Measurements from ENCODE around the gene C10orf143. TPM values are rescaled to one million over a fixed set of nuclear protein-coding genes. Genes with fewer than 3 reads are reported as not detected.

C10orf143 gene
- total and polyA plus RNA-seq, 2 experiments from 2014 or later = 0.21 to 3.7 TPM

DNA sequence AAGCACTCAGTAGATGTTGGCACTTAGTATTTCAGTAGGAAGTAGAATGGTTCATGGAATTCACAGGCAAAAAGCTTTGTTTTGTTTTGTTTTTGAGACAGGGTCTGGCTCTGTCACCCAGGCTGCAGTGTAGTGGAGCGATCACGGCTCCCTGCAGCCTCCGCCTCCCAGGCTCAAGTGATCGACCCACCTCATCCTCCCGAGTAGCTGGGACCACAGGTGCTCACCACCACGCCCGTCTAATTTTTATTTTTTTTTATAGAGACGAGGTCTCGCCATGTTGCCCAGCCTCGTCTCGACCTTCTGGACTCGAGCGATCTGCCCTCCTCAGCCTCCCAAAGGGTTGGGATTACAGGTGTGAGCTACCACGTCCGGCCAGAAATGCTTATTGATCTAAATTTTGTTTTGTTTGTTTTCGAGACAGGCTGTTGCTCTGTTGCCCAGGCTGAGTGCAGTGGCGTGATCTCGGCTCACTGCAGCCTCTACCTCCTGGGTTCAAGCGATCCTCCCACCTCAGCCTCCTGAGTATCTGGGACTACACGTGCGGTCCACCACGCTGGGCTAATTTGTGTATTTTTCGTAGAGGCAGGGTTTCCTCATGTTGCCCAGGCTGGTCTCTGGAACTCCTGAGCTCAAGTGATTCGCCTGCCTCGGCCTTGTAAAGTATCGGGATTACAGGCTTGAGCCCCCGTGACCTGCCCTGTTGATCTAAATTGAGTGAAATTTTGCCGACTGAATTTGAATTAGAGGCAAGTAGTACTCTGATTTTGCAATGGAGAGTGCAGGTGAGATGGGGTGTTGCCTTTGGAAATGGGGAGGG, 27.2 kb upstream of the C10orf143 start (continued):
- TF ChIP-seq ETS1 (IDR thresholded peaks at IDR 0.05) (no peak), EZH2phosphoT487 (IDR thresholded peaks at IDR 0.05; ENCODE audit: unreplicated experiment) (no peak)
- TF ChIP-seq, protein P1, sequence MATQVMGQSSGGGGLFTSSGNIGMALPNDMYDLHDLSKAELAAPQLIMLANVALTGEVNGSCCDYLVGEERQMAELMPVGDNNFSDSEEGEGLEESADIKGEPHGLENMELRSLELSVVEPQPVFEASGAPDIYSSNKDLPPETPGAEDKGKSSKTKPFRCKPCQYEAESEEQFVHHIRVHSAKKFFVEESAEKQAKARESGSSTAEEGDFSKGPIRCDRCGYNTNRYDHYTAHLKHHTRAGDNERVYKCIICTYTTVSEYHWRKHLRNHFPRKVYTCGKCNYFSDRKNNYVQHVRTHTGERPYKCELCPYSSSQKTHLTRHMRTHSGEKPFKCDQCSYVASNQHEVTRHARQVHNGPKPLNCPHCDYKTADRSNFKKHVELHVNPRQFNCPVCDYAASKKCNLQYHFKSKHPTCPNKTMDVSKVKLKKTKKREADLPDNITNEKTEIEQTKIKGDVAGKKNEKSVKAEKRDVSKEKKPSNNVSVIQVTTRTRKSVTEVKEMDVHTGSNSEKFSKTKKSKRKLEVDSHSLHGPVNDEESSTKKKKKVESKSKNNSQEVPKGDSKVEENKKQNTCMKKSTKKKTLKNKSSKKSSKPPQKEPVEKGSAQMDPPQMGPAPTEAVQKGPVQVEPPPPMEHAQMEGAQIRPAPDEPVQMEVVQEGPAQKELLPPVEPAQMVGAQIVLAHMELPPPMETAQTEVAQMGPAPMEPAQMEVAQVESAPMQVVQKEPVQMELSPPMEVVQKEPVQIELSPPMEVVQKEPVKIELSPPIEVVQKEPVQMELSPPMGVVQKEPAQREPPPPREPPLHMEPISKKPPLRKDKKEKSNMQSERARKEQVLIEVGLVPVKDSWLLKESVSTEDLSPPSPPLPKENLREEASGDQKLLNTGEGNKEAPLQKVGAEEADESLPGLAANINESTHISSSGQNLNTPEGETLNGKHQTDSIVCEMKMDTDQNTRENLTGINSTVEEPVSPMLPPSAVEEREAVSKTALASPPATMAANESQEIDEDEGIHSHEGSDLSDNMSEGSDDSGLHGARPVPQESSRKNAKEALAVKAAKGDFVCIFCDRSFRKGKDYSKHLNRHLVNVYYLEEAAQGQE (IDR thresholded peaks at IDR 0.05; ENCODE audit: unreplicated experiment) = no peak

DNA sequence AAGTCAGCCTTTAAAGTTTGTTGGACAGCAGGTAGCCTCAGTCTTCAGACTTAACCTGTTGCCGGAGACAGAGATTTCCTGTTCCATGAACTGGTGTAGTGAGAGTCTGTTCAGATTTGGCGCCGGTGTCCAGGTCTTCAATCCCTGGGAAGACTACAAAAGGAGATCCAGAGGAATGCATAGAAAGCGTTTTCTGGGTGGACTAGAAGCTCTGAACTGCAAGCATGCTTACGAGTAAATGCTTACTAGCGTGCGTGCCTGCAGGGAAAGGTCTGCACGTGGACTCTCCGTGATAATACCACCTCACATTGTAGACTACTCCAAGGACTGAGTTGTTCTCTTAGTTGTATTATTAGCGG, 26.4 kb upstream of the C10orf143 start:
- peaks cover 58% of the 10 kb centered on the region for H3K79me2 ChIP-seq (replicated peaks; ENCODE audit: insufficient read depth)
- no peaks in the 10 kb centered on the region; the same call in 1 of the 2 replicates for H3K36me3 ChIP-seq (ENCODE audit: insufficient read depth)
- no peaks in the 10 kb centered on the region for H3K9me2 ChIP-seq (ENCODE audit: insufficient read depth)
- Mint-ChIP-seq H3K4me1 (peaks cover 26% of the 10 kb centered on the region), H3K27ac (peak overlapping the region; percentile 91), H3K4me3 (peak overlapping the region; percentile 88), H3K27me3 (ENCODE audit: insufficient read depth, low read depth, poor library complexity) (peaks cover 4% of the 10 kb centered on the region), H3K36me3 (ENCODE audit: low read depth) (peaks cover 14% of the 10 kb centered on the region), H3K9me3 (no peaks in the 10 kb centered on the region)
- H3K4me1 ChIP-seq (ENCODE audit: insufficient read depth) = peaks cover 19% of the 10 kb centered on the region; the same call in 1 of the 2 replicates
- H2AFZ ChIP-seq = no peak overlapping the region
- ATAC-seq = no peak
- H3K27me3 ChIP-seq (ENCODE audit: insufficient read depth) = no peaks in the 10 kb centered on the region
- TF ChIP-seq, protein P2, sequence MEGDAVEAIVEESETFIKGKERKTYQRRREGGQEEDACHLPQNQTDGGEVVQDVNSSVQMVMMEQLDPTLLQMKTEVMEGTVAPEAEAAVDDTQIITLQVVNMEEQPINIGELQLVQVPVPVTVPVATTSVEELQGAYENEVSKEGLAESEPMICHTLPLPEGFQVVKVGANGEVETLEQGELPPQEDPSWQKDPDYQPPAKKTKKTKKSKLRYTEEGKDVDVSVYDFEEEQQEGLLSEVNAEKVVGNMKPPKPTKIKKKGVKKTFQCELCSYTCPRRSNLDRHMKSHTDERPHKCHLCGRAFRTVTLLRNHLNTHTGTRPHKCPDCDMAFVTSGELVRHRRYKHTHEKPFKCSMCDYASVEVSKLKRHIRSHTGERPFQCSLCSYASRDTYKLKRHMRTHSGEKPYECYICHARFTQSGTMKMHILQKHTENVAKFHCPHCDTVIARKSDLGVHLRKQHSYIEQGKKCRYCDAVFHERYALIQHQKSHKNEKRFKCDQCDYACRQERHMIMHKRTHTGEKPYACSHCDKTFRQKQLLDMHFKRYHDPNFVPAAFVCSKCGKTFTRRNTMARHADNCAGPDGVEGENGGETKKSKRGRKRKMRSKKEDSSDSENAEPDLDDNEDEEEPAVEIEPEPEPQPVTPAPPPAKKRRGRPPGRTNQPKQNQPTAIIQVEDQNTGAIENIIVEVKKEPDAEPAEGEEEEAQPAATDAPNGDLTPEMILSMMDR (conservative IDR thresholded peaks at IDR 0.05; ENCODE audit: low read depth in 2 of 2) = no peak
- no peak for TF ChIP-seq ETS1 (IDR thresholded peaks at IDR 0.05)
- TF ChIP-seq CREB1 (CRISPR knock-in tag; IDR thresholded peaks at IDR 0.05; ENCODE audit: low read depth) = no peak
- TF ChIP-seq EZH2phosphoT487 (IDR thresholded peaks at IDR 0.05; ENCODE audit: unreplicated experiment) = no peak
- TF ChIP-seq POLR2AphosphoS5 (IDR thresholded peaks at IDR 0.05; ENCODE audit: low read depth) = no peak
- TF ChIP-seq JUNB (IDR thresholded peaks at IDR 0.05; ENCODE audit: unreplicated experiment) = no peak
- peaks cover 45% of the 10 kb centered on the region for H4K20me1 ChIP-seq (replicated peaks; ENCODE audit: insufficient read depth)
- H3F3A ChIP-seq (replicated peaks; ENCODE audit: low read depth) = no peaks in the 10 kb centered on the region
- peak overlapping the region; percentile 85 for H3K4me3 ChIP-seq
- peak overlapping the region; percentile 97 for H3K4me2 ChIP-seq
- no peak for DNase-seq (ENCODE audit: low spot score)
- no peak overlapping the region for H3K27ac ChIP-seq (ENCODE audit: low read depth)

Measured in GM23338 (cell line).